ENCODE results near the gene AQP12B.

DNA sequence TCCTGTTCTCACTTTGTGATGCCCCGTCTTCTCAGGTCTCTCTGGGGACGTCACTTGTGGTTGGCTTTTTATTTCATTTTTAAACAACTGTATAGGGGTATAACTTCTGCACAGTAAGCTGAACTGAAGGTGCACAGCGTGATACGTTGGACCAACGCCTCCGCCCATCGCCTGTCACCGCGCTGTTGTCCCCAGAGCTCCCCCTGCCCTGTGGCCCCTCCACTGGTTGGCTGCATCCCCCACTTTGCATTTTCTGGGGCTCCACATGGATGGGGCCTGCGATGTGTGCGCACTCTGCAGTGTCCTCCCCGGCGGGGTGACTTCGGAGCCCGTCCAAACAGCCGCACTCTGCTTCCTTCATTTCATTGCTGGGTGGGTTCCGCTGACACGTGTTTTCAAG lies 43.1 kb downstream of the AQP12B start:
- TF ChIP-seq GATA3 (IDR thresholded peaks at IDR 0.05; ENCODE audit: low read depth, low read length) = no peak
- no peak for TF ChIP-seq GATA2 (IDR thresholded peaks at IDR 0.05; ENCODE audit: low read depth, low read length)

All from SH-SY5Y (cell line).